ENCODE measurements around the gene ZNF550. TPM values are rescaled to one million over a fixed set of nuclear protein-coding genes. Genes with fewer than 3 reads are reported as not detected.

ZNF550 gene
- total RNA-seq, 1 experiment from 2014 or later: 13.5 TPM

GRCh38 chr19:57560049-57560491 is 407 bp upstream of the ZNF550 start:
- TF ChIP-seq CTCF (conservative IDR thresholded peaks at IDR 0.05): no peak
- H3K4me1 Mint-ChIP-seq: peaks cover 10 to 12% of the 10 kb centered on the region in 2 experiments
- Histone ChIP-seq H3K56ac (ENCODE audit: insufficient read length, low read depth, low read length) (no peak overlapping the region), H2AK5ac (ENCODE audit: insufficient read length, low read length) (no peak overlapping the region), H3K4me2 (ENCODE audit: insufficient read depth, insufficient read length, low read length) (no peak overlapping the region), H3K9me3 (ENCODE audit: control insufficient read depth, low read depth, low read length) (peaks cover 19% of the 10 kb centered on the region), H3K18ac (ENCODE audit: insufficient read length, low read depth, low read length) (no peak overlapping the region), H3K14ac (ENCODE audit: insufficient read depth, low read length) (no peak overlapping the region), H3K4ac (ENCODE audit: low read depth, low read length) (no peak overlapping the region), H4K5ac (ENCODE audit: insufficient read length, low read depth, low read length) (no peak overlapping the region), H3K79me1 (ENCODE audit: insufficient read depth, low read depth, low read length, poor library complexity, severe bottlenecking) (no peaks in the 10 kb centered on the region), H3K9ac (ENCODE audit: extremely low read depth, insufficient read length, low read length) (no peak overlapping the region), H3K27ac (ENCODE audit: insufficient read length, low read depth, low read length) (no peak overlapping the region), H2BK120ac (ENCODE audit: low read depth, low read length, poor library complexity, severe bottlenecking) (no peak overlapping the region), H4K20me1 (ENCODE audit: control insufficient read depth, insufficient read depth, insufficient read length) (no peaks in the 10 kb centered on the region), H3K79me2 (ENCODE audit: insufficient read depth, low read length) (peaks cover 6% of the 10 kb centered on the region), H3K27me3 (ENCODE audit: insufficient read depth, low read length) (no peaks in the 10 kb centered on the region), H3K4me1 (ENCODE audit: insufficient read depth, low read length) (no peaks in the 10 kb centered on the region), H3K23ac (ENCODE audit: insufficient read length, low read depth, low read length) (no peak overlapping the region), H2BK20ac (ENCODE audit: low read depth, low read length, poor library complexity, severe bottlenecking) (no peak overlapping the region), H2BK12ac (ENCODE audit: insufficient read length, low read depth, low read length) (no peak overlapping the region), H2BK5ac (ENCODE audit: insufficient read length, low read length) (no peak overlapping the region), H3K23me2 (ENCODE audit: insufficient read length, low read depth, low read length, poor library complexity, severe bottlenecking) (peaks cover 5% of the 10 kb centered on the region), H4K91ac (ENCODE audit: insufficient read length, low read depth, low read length) (no peak overlapping the region), H2BK15ac (ENCODE audit: low read depth, low read length) (no peak overlapping the region), H2AFZ (ENCODE audit: low read length) (no peak overlapping the region), H4K8ac (replicated peaks; ENCODE audit: insufficient read length, low read depth, low read length) (no peak overlapping the region), H3T11ph (ENCODE audit: low read length) (no peak overlapping the region)
- H3K9me3 Mint-ChIP-seq: peaks cover 53 to 54% of the 10 kb centered on the region in 2 experiments
- peaks cover 8% of the 10 kb centered on the region for H3K27me3 Mint-ChIP-seq (ENCODE audit: low read depth)
- H3K27ac Mint-ChIP-seq: peak overlapping the region in 1 of 3 experiments; percentile 89; a peak in 1 of 7 replicates
- peaks cover 31 to 48% (median 36%) of the 10 kb centered on the region in 3 experiments for H3K36me3 Mint-ChIP-seq (ENCODE audit: insufficient read depth in 1 of 3, low read depth in 3 of 3)
- no CpG with 5 or more reads among the region's 23 CpGs for WGBS (ENCODE audit: extremely low coverage, insufficient read length, low lambda C conversion rate)
- H3K4me3 Mint-ChIP-seq: peak overlapping the region; percentile 89 to 98
- no peak for DNase-seq

Data from H9 (cell line).